HG02763 (cell line): ENCODE results near the gene ASB8.
"Not testable (repeated sequence)": the region's sequence is repeated elsewhere in the genome, so short reads cannot be mapped to it uniquely, and the experiment has no call there.

Experiments used
- ATAC-seq: cut with Tn5 transposase; IDR thresholded peaks from one replicate; pipeline ENCODE4 v1.9.1; 2021; ENCODE audit warnings: mild to moderate bottlenecking, moderate library complexity; ENCODE audit not compliant: unreplicated experiment

Gene ASB8

DNA sequence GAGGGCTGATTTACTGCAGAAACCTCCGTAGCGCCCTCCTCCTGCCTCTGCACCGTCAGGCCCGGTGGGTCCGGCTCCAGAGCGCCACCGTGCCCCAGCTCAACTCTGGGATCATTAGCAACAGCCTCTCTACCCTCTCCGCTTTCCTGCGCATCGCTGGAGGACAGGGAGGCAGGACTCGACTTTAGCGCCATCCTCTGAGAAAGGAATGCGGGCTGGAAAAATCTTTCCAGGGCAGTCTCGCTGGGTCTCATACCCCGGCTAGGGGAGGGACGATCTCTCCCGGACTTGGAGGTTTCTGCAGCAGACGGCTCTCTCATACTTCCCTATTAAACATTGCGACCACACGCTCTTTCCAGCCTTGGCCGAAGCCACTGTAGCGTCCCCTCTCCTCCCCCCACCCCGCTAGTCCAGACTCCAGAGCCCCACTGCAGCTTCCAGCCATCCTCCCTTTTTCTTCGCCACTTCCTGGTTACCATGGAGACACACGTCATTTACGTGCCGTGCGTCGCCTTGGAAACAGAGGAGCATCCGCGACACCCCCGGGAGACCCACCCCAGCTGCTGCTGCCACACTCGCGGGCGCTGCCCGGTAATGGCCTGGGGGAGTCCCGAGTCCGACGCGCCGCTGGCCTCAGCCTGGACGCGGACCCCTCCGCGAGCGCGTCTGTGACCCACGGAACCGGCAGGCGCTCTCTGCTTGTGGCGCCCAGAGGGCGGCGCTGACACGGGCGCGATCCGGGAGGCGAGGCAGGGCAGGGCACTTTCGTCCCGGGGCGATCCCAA is 26.0 kb upstream of the ASB8 start, which contains the start of gene CCDC184:
CCDC184 (plus strand) TSS at position 554 of the 785 bp plus-strand sequence. CDS start 479 bp downstream, outside the sequence.
- peak; percentile 73 for ATAC-seq

DNA sequence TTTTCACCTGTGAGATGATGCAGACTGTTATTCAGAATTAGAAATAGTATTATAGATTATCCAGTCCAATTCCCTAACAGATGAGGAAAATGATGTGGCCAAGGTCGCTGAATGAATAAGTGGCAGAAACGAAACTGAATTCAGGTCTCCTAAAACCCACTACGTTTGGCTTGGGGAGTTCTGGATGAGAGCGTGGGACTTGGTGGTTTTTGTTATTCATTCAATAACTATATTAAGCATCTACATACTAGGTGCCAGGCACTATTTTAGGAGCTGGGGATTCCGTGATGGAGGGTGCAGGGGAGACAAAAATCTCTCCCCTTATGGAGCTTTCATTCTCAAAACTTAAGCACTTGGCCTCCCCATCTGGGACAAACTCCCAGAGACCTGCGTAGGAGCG is 25.3 kb upstream of the ASB8 start:
- no peak for ATAC-seq

DNA sequence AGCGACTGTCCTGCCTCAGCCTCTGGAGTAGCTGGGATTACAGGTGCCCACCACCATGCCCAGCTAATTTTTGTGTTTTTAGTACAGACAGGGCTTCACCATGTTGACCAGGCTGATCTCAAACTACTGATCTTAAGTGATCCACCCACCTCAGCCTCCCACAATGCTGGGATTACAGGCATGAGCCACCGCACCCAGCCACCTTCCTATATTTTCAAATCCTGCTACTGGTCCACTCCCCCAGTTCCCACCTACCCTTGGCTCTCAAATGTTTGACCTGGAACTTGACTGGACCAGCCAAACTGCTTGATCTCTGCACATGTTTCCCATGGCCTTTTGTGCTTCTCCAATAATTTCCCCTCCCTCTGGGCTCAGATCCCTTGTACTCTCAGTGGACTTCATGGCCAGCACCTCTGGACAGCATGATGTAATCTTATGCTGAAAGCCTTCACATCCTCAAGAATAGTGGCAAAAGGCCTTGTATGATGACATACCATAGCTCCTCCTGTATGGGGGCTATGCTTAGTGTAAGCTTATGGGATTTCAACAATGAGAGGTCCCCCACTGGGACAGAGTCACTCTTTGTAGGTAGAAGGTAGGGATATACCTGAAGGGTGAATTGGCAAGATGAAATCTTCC is 23.7 kb upstream of the ASB8 start:
- no peak for ATAC-seq

DNA sequence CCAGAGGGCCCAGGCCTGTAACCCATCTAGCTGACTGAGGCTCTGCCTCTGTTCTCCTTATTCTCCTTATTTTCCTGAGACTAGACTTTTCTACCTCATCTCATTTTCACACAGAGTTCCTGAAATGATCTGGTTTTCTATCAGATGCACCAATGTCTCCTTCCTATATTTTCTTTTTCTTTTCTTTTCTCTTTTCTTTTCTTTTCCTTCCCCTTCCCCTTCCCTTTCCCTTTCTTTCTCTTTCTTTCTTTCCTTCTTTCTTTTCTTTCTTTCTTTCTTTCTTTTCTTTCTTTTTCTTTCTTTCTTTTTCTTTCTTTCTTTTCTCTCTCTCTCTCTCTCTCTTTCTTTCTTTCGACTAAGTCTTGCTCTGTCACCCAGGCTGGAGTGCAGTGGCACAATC is 23.1 kb upstream of the ASB8 start:
- ATAC-seq, result no peak

DNA sequence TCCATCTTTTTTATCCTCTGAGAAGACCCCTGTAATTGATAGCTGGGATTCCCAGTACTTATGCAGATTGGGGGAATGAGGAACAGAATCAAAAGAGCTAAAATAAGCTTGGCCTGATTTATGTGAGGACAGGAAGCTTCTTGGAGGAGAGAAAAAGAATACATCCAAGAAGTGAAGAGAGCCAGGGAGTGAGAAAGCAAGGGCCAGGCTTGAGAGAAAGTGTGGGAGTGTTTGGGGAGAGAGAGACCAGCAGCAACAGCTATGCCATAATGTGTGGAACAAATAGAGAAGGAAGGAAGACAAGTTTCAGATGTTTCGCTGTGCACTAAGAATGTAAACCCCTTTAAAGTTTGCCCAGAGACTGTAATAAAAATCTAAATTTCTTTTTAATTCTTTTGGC is 22.2 kb upstream of the ASB8 start:
- ATAC-seq, result no peak

DNA sequence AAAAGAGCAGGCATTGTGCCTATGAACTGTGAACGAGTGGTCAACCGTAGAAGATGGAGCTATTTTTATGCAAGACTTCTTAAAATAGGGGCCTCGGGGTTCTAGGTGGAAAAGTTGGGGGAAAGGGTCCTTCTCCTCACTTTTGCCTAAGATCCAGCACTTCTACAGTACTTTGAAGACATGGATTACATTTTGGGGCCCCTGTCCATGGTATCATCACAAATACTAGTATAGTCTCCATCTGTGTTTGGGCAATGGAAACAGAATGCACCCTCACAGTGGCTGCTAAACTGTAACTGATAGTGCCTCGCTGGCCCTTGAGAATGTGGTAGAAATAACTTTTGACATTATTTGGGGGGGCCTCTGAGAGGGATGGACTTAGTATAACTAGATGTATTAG is 20.7 kb upstream of the ASB8 start:
- ATAC-seq, result no peak

DNA sequence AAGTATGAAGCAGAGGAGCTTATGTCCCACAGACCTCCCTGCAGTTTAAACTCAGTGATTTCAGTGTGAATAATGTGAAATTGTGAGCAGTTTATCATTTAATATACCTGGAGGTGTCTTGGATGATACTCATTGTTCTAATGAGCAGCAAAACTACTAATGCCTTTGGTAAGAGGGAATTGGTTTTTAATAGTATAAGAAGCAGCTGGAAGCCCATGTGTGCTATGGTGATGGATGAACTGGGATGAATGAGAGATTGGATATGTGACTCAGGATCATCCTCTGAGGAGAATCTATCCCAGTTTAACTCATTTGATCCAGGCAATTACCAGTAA is 19.1 kb upstream of the ASB8 start:
- no peak for ATAC-seq

DNA sequence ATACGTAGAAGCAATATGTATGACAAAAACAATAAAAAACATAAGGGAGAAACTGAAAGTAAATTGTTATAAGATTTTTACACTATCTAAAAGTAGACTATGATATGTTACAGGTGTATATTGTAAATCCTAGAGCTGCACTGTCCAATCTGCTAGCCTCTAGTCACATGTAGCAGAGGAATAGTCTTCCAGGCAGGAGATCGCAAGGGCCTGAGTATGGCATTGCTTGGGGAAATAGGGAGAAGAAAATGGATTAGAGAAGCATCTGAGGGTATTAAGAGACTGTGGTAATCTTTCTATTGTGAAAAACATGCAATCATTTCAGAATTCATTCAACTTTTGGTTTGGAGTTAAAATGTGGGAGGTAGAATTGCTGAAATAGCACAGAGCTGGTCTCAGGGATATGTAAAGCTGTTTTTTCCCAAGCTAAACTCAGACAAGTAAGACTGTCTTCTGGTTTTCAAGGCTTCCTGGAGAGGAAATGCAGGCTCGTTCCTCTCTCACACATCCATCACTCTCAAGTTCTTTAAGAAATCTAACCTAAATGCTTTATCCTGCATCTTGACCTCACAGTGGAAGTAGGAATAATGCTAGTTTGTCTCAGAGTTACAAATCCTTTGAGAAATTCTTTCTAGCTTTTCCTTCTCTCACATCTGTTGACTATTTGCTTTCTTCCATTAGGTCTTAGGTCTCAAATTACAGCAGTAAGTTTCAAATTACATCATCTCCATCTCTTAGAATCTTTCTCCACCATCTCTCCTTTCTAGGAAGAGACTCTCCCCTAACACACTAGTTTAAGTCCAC is 18.5 kb upstream of the ASB8 start:
- ATAC-seq, result no peak

DNA sequence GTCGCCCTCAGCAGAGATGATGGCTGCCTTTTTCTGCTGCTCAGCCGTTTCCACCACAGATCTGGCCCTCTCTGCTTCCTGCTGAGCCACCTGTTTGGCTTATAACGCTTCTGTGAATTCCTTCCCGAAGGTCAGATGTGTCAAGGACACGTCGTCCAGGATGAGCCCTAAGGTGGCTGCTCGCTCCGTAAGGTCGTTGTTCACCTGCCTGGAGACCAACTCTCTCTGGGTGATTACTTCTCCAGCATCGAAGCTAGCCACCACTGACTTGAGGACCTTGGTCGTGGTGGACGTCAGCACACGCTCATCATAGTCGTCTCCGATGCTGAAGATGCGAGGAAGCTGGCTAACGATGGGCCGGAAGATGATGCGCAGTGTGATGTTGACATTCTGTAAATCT is 11.7 kb upstream of the ASB8 start:
- no peak for ATAC-seq

DNA sequence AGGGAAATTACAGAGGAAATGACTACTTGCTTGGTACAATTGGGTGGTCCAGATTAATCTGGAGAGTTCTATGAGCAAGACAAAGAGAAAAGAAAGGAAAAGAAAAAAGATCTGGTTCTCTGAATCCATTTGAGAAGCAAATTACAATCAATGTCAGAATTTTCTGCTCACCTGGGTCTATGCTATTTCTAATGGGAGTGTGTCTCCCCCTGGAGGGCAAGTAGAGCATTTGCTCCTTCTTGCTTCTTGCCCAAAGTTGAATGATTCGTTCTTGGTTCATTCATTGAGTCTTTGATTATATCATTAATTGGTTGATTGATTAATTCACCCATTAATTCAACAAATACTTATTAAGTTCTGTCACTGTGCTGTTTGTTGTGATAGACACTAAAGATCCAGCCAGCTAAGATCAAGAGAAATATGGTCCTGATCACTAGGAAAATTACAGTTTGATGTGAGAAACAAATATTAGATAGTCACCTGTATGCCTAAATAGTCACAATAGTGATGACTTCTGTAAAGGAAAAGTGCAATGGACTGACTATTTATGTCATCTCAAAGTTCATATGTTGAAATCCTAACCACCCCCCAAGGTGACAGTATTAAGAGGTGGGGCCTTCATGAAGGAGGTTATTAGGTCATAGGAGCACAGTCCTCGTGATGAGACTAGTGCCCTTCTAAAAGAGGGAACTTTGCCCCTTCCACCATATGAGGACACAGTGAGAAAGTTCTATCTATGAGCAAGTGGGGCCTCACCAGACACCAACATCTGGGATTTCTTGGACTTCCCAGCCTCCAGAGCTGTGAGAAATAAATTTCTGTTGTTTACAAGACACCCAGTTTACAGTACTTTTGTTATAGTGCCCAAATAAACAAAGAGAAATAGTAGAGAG is 8.0 kb upstream of the ASB8 start:
- ATAC-seq, result no peak

DNA sequence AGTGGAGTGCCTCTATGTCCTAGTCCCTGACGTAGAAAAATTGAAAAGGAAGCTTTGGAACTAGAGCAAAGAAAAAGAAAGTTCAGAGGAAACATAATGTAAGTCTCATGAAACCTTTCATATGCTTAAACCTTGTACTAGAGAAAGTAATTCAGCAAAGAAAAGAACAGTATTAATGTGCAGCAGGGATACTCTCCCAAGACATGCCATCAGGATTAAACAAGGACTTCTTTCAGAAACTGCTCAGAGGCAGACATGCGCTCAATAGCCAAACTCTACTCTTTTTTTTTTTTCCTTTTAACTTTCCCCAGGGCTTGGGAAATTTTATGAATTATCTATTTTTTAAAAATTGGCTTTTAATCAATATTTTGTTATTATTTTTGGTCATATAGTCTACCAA is 7.1 kb upstream of the ASB8 start:
- no peak for ATAC-seq

DNA sequence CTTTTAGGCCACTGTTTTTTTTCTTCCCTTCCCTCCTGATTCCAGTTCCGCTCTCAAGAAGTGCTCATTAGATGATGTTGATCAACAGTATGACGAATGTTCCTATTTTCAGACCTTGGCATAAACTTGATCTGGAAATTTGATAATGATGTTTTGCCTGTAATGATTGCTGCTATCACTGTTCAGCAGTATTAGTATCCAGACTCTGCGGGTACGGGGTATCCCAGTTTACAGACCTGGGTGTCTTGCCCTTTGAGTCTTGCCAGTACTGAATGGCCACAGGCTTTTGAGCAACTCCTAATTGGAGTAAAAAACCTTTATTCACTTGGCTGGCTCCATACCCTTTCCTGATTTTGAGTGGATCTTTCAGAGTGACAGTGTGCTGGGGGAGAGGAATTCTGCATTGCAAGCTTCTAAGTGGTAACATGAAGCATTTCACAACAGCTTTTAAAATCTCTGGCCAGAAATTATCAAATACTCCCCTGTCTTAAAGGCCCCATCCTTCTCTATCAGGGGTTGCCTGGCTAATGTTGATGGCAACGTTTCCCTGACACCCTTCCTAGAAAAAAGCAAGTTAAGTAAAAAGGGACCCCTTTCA is 5.9 kb upstream of the ASB8 start:
- ATAC-seq, result no peak

DNA sequence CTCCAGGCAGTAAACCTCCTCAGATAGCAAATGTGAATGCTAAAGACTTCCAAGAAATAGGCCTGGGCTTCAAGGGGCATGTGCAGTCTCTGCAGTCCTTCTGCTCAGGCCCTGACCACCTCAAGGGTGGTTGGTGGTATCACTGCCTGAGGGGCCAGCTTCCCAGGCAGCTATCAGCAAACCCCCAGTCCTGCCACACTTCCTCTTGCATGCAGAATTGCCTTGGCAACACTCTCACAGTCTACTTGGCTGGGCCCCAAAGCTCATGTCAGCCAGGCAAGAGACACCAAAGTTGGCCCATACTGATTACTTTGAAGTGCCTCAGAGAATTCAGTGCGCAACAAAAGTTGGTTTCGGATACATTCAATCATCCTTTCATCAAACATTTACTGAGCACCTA is 3.5 kb upstream of the ASB8 start:
- no peak for ATAC-seq

DNA sequence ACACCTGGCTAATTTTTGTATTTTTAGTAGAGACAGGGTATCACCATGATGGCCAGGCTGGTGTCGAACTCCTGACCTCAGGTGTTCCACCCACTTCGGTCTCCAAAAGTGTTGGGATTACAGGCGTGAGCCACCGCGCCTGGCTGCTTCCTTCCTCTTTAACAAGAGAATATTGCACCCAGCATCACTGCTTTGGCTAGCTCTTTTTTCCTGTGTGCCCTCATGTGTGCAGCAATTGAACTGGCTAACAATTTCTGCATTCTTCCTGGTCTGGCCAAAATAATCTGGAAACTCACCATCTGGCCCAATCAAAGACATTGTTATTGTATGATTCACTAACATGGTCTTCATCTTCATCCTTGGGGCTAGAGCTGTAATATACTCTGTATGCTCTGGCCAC is 2.7 kb upstream of the ASB8 start:
- ATAC-seq, result no peak

DNA sequence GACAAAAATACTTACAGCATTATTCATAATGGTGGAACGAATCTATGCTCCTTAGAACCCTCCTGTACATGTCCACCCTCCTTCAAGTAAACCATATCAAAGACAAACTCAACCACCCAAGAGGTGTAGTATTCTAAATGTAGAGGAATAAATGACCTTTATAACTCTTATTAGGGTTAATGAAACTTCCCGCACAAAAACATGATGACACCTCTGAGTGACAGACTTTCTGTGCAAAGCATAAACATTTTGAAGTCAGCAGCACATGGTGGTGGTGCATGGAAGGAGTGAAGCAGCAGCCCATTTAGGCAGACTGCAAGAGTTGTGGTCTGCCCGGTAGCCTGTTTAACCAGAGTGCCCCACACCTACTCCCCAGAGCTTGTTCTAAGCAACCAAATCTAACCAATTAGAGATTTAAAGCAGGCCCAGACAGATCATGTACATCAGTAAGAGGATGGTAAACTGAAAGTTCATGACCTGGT is 615 bp upstream of the ASB8 start:
- ATAC-seq, result no peak

DNA sequence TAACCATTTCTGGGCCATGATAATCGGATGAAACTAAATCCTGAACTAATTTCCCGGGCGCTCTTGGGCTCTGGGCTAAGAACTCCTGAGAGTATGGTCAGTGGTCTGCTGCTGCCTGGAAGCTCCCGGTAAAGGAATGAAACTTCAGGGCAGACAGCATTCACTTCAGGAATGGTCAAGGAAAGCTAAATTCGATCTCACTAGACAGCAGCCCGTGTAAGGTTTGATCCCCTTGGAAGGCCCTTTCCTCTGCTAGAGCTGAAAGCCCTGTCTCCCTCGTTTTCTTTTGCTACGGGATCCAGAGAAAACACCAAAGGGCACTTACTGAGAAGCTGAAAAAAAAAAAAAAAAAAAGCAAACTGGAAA is 680 bp downstream of the ASB8 start:
- no peak for ATAC-seq

DNA sequence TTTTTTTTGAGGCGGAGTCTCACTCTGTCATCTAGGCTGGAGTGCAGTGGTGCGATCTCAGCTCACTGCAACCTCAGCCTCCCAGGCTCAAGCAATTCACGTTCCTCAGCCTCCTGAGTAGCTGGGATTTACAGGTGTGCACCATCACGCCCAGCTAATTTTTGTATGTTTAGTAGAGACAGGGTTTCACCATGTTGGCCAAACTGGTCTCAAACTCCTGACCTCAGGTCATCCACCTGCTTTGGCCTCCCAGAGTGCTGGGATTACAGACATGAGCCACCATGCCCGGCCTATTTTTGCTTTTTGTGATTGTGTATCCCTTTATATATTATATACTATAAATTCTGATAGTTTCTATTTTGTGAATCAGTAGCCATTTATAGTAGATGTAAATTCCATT is 1.5 kb downstream of the ASB8 start:
- not testable (repeated sequence) for ATAC-seq

DNA sequence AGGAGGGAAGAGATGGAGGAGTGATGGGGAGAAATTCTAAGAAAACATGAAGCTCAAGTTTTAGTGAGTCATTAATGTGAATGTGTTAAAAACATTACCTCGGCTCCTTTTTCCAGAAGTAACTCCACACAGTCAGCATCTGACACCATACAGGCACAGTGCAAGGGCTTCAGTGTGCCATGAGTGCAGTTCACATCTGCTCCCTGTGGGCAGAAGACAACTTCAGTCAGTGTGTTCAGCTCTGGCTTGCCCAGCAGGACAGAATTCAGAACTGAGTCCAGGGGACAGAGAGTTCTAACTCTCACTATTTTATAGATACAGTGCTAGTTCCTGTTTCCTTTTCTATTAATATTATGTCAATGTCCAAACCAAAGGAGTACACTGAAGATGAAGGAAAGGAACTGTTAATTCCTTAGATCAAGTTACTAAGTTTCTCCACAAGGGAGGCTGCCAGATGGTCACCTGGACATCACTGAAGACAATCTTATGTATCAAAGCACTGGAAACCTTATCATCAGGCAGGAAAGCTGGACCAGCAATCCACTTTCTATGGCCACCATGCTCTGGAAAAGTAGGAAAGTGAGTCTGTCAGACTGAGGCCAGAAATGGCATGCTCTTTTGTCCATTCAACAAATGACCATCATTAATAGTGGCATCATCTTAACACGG is 6.1 kb downstream of the ASB8 start:
- ATAC-seq, result no peak

DNA sequence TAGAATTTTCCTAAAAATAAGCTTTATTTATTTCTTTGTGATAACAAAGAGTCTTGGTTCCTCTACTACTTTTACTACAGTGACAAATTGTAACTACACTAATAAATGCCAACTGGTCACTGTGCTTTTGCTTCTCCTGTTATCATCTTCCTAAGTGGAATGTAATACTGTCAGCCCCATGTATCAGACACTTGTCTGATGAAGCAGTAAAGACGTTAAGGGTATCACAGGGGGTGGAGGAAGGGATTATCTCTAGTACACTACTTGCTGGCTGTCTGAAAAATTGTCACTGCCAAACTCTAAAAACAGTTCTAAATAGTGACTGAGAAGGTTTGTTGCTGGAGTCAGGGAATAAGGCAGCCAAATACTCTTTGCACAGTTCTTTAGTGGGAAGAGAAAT is 11.3 kb downstream of the ASB8 start:
- no peak for ATAC-seq

DNA sequence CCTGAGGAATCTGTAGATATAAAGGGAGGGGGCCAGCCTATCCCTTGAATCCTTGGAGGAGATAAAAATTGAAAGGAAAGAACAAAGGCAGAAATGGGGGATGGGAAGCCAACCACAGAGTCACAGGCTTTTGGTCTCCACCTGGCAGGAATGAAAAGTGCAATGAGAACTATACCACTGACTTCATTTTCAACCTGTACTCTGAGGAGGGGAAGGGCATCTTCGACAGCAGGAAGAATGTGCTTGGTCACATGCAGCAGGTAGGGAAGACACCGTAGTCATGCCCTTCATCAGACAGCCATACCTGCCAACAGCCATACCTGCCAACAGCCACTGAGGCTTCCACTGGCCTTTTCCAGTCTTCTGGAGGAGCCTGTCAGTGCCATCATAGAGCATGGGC is 13.4 kb downstream of the ASB8 start:
- ATAC-seq, result no peak
